GM21529 (cell line): ENCODE results near the gene TSGA10.
"Not testable (repeated sequence)": the region's sequence is repeated elsewhere in the genome, so short reads cannot be mapped to it uniquely, and the experiment has no call there.

Source experiments
- ATAC-seq: cut with Tn5 transposase; IDR thresholded peaks from one replicate; pipeline ENCODE4 v1.9.1; 2021; ENCODE audit not compliant: unreplicated experiment

TSGA10 gene

DNA sequence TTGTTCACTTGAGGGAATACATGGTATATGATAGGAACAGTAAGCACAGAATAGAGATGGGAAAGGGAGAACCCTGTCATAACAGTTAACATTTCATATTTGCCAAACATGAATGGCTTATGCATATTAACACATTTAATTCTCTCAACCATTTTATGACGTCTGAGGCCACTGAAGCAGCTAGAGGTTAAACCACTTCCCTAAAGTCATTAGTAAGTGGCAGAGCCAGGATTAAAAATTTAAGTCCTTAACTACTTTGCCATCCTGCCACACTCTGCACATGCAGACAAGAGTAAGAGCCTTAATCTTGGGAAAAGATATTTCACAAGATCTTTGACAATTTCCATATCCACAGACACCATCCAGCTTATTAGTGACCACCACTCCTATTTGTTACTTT lies 2.1 kb upstream of the TSGA10 start:
- no peak for ATAC-seq

DNA sequence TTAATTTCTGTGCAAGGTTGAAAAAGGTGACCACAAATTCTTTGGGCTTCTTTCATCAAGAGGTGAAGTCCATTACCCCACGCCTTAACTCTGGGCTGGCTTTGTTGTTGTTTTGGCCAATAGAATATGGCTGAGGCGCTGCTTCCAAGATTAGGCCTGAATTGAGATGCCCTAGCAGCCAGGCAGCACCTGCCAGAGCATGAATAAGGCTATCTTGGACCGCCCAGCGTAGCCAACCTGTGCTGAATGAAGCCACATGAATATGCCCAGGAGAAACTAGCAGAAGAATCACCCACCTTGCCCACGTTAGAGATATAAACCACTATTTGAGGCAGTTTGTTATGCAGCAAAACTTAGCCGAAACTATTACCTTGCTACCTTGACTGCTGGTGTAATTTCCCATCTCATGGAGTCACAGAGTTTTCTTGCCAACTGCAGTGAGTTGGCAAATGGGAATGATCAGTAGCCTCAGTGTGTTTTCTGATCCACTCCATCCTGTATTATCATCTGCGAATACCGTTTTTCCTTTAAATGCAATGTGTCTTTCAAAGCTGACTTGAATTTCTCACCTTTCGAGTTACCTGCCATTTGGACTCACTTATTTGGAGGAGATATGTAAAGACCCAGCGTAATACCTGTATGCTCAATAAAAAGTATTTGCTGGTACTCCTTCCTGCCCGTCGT lies 679 bp downstream of the TSGA10 start:
- no peak for ATAC-seq

DNA sequence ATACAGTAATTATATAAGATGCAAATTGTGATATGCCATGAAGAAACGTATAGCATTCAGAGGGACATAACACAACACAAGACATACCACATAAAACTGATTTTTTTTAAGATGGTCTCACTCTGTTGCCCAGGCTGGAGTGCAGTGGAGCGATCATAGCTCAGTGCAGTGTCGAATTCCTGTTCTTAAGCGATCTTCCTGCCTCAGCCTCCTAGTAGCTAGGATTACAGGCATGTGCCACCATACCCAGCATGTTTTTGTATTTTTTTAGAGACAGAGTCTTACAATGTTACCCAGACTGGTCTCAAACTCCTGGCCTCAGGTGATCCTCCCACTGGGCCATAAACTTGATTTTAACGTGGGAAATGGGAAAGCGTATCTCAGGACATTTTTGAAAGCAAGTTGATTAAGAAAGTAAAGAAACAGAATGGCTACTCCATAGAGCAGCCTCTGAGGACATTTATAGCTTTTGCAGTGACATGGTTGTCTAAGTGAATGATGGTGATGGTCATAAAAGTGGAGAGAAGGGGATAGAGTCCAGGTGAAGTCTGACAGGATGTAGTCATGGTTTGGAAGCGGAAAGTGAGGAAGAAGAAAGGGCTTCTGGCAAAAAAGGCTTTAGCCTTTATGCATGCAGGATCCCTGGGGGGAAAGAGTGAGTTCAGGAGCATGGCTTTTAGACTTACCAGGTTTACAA lies 2.4 kb downstream of the TSGA10 start:
- no peak for ATAC-seq

GRCh38 chr2:99150706-99151105 lies 4.0 kb downstream of the TSGA10 start:
- no peak for ATAC-seq

GRCh38 chr2:99141110-99142108 lies 13.3 kb downstream of the TSGA10 start, which contains the start of gene C2orf15:
C2orf15 (plus strand) TSS chr2:99141707; CDS start chr2:99150559, 8,852 bp downstream.
- ATAC-seq = peak; percentile 87

DNA sequence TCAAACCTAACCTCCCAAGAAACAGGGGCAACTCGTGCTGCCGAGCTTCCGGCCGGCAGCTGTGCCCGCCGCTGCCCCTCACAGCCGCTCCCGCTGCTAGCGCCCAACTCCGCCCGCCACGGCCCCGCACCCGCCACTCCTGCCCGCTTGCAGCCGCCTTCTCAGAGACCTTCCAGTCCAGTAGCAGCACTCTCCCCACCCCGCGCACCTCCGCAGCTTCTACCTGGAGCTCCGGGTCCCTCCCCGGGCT lies 14.0 kb downstream of the TSGA10 start:
- peak; percentile 28 for ATAC-seq

- ATAC-seq = no peak
Measured at GRCh38 chr2:99140056-99140859, 14.5 kb downstream of the TSGA10 start.

DNA sequence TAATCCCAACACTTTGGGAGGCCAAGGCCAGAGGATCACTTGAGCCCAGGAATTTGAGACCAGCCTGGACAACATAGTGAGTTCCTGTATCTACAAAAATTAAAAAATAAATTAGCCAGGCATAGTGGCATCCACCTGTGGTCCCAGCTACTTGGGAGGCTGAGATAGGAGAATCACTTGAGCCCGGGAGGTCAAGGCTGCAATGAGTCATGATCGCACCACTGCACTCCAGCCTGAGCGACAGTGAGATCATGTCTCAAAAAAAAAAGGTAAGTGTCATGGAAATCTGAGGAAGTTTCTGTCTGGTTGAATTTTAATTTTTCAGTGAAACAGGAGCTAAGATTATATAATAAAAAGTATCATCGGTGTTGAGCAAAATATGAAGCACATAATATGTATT lies 15.7 kb downstream of the TSGA10 start:
- ATAC-seq = no peak

- ATAC-seq = not testable (repeated sequence)
Measured at GRCh38 chr2:99135044-99135556, 19.6 kb downstream of the TSGA10 start.

DNA sequence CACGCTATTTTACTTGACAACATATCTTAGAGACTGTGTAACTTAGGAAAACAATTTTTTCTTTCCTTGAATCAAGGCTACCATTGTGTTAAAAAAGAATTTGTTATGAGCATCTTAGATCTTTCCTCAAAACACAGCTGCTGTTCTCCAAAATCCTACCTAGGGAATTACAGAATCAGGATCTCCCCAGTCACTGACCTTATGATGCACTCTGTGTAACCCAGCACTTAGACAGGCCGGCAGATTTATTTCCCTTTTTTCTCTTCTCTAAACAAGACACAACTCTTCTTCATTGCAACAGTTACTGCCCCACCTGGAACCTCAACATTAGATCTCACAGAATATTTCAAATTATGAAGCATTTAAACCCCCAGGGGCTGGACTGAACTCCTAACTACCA lies 26.8 kb downstream of the TSGA10 start:
- no peak for ATAC-seq

- ATAC-seq = no peak
Measured at GRCh38 chr2:99112617-99113016, 42.1 kb downstream of the TSGA10 start.

DNA sequence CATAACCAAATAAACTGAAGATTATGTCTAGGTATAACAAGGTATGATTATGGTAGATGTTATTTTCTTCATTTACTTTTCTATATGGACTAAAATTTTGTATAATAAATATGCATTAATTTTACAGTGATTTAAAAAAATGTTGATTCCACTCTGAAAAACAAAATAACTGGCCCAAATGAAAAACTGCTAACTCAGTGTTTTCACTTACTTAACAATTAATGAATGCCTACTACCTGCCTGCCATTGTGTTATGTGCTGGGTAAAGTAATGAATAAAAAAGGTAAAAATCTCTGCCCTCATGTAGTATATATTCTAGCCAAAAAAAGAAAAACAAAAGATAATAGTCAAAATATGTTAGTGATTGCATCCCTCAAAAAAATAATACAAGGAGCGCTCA lies 42.8 kb downstream of the TSGA10 start:
- ATAC-seq = no peak

- ATAC-seq = no peak
Measured at GRCh38 chr2:99111236-99111635, 43.5 kb downstream of the TSGA10 start.

- ATAC-seq = no peak
Measured at GRCh38 chr2:99106913-99107312, 47.8 kb downstream of the TSGA10 start.

DNA sequence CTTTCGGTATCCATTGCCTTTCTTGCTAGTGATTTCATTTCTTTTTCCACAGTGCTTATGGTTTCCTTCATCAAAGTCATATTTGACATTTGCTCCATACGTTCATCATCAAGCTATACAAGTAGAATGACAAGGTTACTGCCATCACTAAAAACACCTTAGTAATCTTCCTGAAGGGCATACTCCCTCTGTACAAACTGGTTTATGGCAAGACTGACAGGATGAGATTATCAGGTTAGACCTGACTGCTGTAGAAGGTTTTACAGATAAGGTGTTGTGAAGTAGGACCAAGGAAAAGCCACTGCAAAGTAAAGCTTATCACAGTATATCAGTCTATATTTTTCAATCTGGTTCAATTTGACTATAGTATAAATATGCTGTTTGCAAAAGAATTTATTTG lies 50.7 kb downstream of the TSGA10 start:
- ATAC-seq = no peak

GRCh38 chr2:99101697-99102096 lies 53.0 kb downstream of the TSGA10 start:
- ATAC-seq = no peak

GRCh38 chr2:99096728-99097127 lies 58.0 kb downstream of the TSGA10 start:
- peak; percentile 62 for ATAC-seq

GRCh38 chr2:99088017-99088416 lies 66.7 kb downstream of the TSGA10 start:
- ATAC-seq = peak; percentile 75

DNA sequence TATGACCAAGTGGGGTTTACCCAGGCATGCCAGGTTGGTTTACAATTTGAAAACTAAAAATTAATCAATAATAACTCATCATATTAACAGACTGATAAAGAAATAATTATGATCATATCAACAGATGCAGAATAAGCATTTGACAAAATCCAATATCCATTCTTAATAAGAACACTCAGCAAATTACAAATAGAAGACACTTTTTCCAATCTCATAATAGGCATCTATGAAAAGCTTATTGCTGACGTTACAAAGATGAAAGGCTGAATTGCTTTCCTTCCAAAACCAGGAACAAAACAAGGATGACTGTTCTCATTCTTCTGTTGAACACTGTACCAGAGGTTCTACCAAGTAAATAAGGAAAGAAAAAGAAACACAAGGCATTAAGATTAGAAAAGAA lies 68.4 kb downstream of the TSGA10 start:
- no peak for ATAC-seq

GRCh38 chr2:99085421-99085820 lies 69.3 kb downstream of the TSGA10 start:
- no peak for ATAC-seq

GRCh38 chr2:99084256-99084655 lies 70.5 kb downstream of the TSGA10 start:
- no peak for ATAC-seq
